Lower lobe of right lung (tissue), 2 donors: ENCODE data around the gene OCA2. TPM values are rescaled to one million over a fixed set of nuclear protein-coding genes. Genes with fewer than 3 reads are reported as not detected.

Source experiments
- ATAC-seq, 2 donors: fragments of 200-7000 bp; cut with Tn5 transposase; one replicate each; pipeline ENCODE4 v1.9.1; 2020 to 2022; ENCODE audit warnings: mild to moderate bottlenecking in 2 of 2, moderate library complexity in 2 of 2
- DNase-seq: peaks from one replicate; pipeline ENCODE4 v3.0.0-alpha.2; 2020
- H3K27ac ChIP-seq: fragments of 200-600 bp; one replicate; pipeline ENCODE4 v1.8.0; 2022
- H3K27me3 ChIP-seq: fragments of 200-600 bp; one replicate; pipeline ENCODE4 v1.8.0; 2022; ENCODE audit warnings: low read depth
- H3K36me3 ChIP-seq: fragments of 200-600 bp; one replicate; pipeline ENCODE4 v1.8.0; 2022; ENCODE audit warnings: mild to moderate bottlenecking
- H3K4me1 ChIP-seq: fragments of 200-600 bp; one replicate; pipeline ENCODE4 v1.8.0; 2022
- H3K4me3 ChIP-seq: fragments of 200-600 bp; one replicate; pipeline ENCODE4 v1.8.0; 2022; ENCODE audit warnings: mild to moderate bottlenecking
- H3K9me3 ChIP-seq: fragments of 200-600 bp; one replicate; pipeline ENCODE4 v1.8.0; 2022
- CTCF ChIP-seq: fragments of 200-600 bp; IDR thresholded peaks from one replicate; pipeline ENCODE4 v1.8.0; 2022; ENCODE audit warnings: antibody characterized with exemption, mild to moderate bottlenecking
- intact Hi-C: fragments of 100-400 bp; cut with DNase I; formaldehyde crosslinking; loops from one replicate; pipeline ENCODE4 v1.11.0; 2022
- total RNA-seq: library from RNA; stranded (reverse); fragmentation: NEBNext Ultra II Directional; extraction: Animal tissue kit (Norgen Biotek cat#: 25700); gene quantifications from one replicate; pipeline ENCODE4 v1.2.1, GENCODE V29; 2021
- donor health status: DM: no; HTN: yes; CAD: no; lungs with severe emphysema.

Gene OCA2
- total RNA-seq, 1 donor from 2014 or later, result 1.2 TPM

DNA sequence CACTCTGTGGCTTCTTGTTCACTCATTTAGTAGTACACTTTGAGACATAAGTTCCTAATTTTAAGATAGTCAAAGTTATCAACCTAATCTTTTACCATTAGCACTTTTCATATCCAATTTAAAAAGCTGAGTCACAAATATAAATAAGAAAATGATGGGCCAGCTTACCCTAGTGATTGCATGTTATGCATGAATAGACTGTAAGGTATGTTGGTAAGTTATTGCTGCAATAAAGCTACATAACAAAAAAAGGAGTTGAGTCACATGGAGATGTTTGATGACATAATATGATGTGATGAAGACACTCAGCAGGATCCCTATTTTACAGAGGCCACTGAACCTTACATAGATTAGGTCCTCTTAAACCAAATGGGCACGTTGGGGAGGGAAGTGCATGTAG, 161.3 kb downstream of the OCA2 start:
- Histone ChIP-seq H3K27ac (no peak overlapping the region), H3K9me3 (peaks cover 7% of the 10 kb centered on the region), H3K36me3 (no peaks in the 10 kb centered on the region), H3K27me3 (no peaks in the 10 kb centered on the region), H3K4me1 (no peaks in the 10 kb centered on the region), H3K4me3 (no peak overlapping the region)
- ATAC-seq (no peak), DNase-seq (no peak)
- TF ChIP-seq CTCF, result no peak
- intact Hi-C loops, result no loop called here

- Histone ChIP-seq H3K9me3 (peaks cover 13% of the 10 kb centered on the region), H3K4me1 (no peaks in the 10 kb centered on the region), H3K4me3 (no peak overlapping the region), H3K27ac (no peak overlapping the region), H3K36me3 (no peaks in the 10 kb centered on the region), H3K27me3 (no peaks in the 10 kb centered on the region)
- no peak for TF ChIP-seq CTCF
- no peak for DNase-seq
- intact Hi-C loops, result no loop called here
- no peak for ATAC-seq
Measured at GRCh38 chr15:27936164-27936563, 163.0 kb downstream of the OCA2 start.

DNA sequence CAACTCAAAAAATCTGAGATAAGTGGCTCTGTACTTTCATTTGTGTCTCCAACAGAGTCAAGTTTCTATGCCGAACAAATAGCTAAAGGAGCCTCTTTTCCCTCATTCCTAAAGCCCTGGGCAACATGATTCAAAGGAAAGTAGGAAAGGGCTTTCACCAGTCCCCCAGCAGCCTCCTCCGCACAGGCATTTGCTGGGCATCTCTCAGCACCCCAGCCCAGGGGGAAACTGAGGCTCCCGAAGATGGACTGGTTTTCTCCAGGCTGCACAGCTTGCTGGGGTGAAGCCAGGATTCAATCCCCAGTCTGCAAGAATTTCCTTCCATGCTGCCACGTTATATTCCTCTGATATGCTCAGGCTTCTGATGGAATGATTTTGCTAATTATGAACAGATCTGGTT, 163.8 kb downstream of the OCA2 start:
- Histone ChIP-seq H3K36me3 (no peaks in the 10 kb centered on the region), H3K27me3 (no peaks in the 10 kb centered on the region), H3K4me1 (no peaks in the 10 kb centered on the region), H3K4me3 (no peak overlapping the region), H3K27ac (no peak overlapping the region), H3K9me3 (peaks cover 13% of the 10 kb centered on the region)
- DNase-seq (no peak), ATAC-seq (no peak)
- TF ChIP-seq CTCF, result no peak
- intact Hi-C loops, result no loop called here

DNA sequence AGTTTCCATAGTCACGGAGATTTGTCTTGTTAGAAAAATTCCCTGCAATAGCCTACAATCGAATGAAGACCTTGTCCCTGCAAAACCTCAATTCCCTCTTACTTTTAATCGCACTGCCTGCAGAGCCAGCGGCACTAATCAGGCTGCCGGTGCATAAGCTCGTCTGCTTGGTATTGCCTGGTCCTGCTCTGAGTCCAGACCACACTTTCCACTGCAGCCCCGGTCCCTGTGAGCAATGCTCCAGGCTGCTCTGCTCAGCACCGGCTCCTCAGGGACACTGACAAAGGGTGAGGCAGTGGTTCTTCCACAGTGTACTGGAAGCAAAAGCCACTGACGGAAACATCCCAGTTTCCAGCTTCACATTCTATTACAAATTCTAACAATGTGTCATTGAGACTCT, 164.3 kb downstream of the OCA2 start:
- no peaks in the 10 kb centered on the region for H3K4me1 ChIP-seq
- no peak for DNase-seq
- ATAC-seq, result no peak
- peaks cover 13% of the 10 kb centered on the region for H3K9me3 ChIP-seq
- no peak for TF ChIP-seq CTCF
- H3K36me3 ChIP-seq, result no peaks in the 10 kb centered on the region
- no peak overlapping the region for H3K4me3 ChIP-seq
- intact Hi-C loops, result no loop called here
- H3K27ac ChIP-seq, result no peak overlapping the region
- H3K27me3 ChIP-seq, result no peaks in the 10 kb centered on the region

DNA sequence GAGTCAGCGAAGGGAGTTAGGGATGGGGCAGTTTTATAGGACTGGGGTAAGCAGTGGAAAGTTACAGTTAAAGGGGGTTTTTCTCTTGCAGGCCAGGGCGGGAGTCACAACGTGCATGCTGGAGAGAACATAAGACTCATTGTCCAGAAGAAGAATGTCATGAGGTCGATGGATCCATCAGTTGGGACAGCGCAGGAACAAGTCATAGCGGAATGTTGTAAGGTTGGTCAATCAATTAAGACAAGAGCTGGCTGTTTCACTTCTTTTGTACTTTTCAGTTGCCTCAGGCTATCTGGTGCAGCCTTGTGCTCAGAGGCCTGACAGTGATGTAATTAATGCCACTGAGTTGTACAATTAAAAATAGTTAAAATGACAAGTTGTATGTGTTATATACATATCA, 165.6 kb downstream of the OCA2 start:
- intact Hi-C loops, result no loop called here
- no peak for TF ChIP-seq CTCF
- H3K4me3 ChIP-seq, result no peak overlapping the region

GRCh38 chr15:27932600-27932999, 166.5 kb downstream of the OCA2 start:
- H3K9me3 ChIP-seq, result peaks cover 13% of the 10 kb centered on the region
- ATAC-seq, result no peak
- no peak overlapping the region for H3K27ac ChIP-seq
- no peaks in the 10 kb centered on the region for H3K4me1 ChIP-seq
- no peak overlapping the region for H3K4me3 ChIP-seq
- no peak for TF ChIP-seq CTCF
- DNase-seq, result no peak
- intact Hi-C loops, result no loop called here
- no peaks in the 10 kb centered on the region for H3K27me3 ChIP-seq
- H3K36me3 ChIP-seq, result no peaks in the 10 kb centered on the region

More for the DNA sequence above, 165.6 kb downstream of the OCA2 start:
- ATAC-seq, result no peak
- Histone ChIP-seq H3K36me3 (no peaks in the 10 kb centered on the region), H3K9me3 (peaks cover 13% of the 10 kb centered on the region), H3K4me1 (no peaks in the 10 kb centered on the region), H3K27me3 (no peaks in the 10 kb centered on the region), H3K27ac (no peak overlapping the region)
- DNase-seq, result no peak
